Measurements from ENCODE around the gene PCDHA13. TPM values are rescaled to one million over a fixed set of nuclear protein-coding genes. Genes with fewer than 3 reads are reported as not detected.

The PCDHA13 gene
- total RNA-seq, 4 donors from 2014 or later, result 0.27 to 3.3 TPM; not detected in 2

DNA sequence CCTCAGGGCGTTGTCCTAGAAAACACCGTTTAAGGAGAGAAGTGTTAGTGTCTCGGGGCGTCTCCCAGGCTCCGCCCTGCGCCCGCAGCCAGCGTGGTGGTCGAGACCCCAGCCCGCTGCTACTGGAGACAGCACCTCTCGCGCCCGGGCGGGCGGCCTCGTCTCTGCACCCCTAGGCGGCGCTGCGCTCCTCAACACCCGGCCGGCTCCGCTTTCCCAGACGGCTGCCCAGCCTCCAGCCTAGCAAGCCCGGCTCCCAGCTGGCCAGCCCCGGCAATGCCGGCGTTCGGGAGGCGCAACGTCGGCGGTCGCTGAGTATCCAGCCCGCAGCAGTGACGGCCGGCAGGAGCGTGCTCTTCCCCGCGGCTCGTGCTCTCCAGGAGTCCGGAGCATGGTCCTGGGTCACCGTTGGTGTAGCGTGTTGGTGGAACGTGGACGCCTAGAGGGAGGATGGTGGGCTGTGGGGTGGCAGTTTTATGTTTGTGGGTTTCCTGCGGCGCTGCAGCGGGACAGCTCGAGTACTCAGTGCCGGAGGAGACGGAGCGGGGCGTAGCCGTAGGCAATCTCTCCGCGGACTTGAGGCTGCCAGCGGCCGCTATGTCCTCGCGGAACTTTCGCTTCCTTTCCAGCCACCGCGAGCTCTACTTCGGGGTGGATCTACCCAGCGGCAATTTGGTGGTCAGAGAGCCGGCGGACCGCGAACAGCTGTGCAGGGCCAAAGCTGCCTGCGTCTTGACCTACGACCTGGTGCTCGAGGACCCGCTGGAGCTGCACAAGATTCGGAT is 44.7 kb downstream of the PCDHA13 start:
- Histone ChIP-seq H3K4me1 (peaks cover 0 to 9% (median 0%) of the 10 kb centered on the region in 4 donors), H3K36me3 (no peaks in the 10 kb centered on the region), H3K4me3 (peak overlapping the region; percentile 29 to 50 (median 37)), H3K27ac (peak overlapping the region in 2 of 4 donors; percentile 9), H3K27me3 (no peaks in the 10 kb centered on the region), H3K9me3 (peaks cover 0 to 4% (median 0%) of the 10 kb centered on the region in 4 donors)
- DNase-seq, result peak; percentile 18 to 70 (median 64)
- TF ChIP-seq, protein P1, sequence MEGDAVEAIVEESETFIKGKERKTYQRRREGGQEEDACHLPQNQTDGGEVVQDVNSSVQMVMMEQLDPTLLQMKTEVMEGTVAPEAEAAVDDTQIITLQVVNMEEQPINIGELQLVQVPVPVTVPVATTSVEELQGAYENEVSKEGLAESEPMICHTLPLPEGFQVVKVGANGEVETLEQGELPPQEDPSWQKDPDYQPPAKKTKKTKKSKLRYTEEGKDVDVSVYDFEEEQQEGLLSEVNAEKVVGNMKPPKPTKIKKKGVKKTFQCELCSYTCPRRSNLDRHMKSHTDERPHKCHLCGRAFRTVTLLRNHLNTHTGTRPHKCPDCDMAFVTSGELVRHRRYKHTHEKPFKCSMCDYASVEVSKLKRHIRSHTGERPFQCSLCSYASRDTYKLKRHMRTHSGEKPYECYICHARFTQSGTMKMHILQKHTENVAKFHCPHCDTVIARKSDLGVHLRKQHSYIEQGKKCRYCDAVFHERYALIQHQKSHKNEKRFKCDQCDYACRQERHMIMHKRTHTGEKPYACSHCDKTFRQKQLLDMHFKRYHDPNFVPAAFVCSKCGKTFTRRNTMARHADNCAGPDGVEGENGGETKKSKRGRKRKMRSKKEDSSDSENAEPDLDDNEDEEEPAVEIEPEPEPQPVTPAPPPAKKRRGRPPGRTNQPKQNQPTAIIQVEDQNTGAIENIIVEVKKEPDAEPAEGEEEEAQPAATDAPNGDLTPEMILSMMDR (IDR thresholded peaks at IDR 0.05), result peak in 4 of 6 experiments; percentile 5 to 42 (median 31)
- no peak for TF ChIP-seq POLR2A (IDR thresholded peaks at IDR 0.05)

DNA sequence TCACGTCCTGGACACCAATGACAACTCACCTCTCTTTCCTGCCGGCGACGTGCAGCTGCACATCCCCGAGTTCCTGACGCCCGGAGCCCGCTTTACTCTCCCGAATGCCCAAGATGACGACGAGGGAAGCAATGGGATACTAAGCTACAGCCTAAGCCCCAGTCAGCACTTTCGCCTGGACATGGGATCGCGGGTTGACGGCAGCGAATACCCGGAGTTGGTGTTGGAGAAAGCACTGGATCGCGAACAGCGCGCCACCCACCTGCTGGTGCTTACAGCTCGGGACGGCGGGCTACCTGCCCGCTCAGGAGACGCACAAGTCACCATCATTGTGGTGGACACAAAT is 45.3 kb downstream of the PCDHA13 start:
- Histone ChIP-seq H3K4me3 (peak overlapping the region; percentile 29 to 50 (median 37)), H3K9me3 (peaks cover 0 to 4% (median 0%) of the 10 kb centered on the region in 4 donors), H3K27ac (peak overlapping the region in 1 of 4 donors; percentile 9), H3K27me3 (no peaks in the 10 kb centered on the region), H3K4me1 (peaks cover 0 to 9% (median 0%) of the 10 kb centered on the region in 4 donors), H3K36me3 (no peaks in the 10 kb centered on the region)
- TF ChIP-seq, protein P1 (IDR thresholded peaks at IDR 0.05), result no peak
- TF ChIP-seq POLR2A (IDR thresholded peaks at IDR 0.05), result no peak
- DNase-seq, result no peak

Other genes starting within 250 kb of the PCDHA13 start
- gene CD14, start 248.9 kb upstream of the PCDHA13 start, total RNA-seq, result 10 to 100 TPM in 2 of 4 donors, 1 to 10 TPM in 2; 3.3 to 16.0 (median 7.4) TPM
- 10 to 100 TPM; 21.9 to 90.9 (median 42.2) TPM for gene TMCO6, start 242.7 kb upstream of the PCDHA13 start, total RNA-seq
- gene NDUFA2, start 234.5 kb upstream of the PCDHA13 start, total RNA-seq, result 10 to 100 TPM; 51.2 to 90.2 (median 69.6) TPM
- 100 to 1,000 TPM in 1 of 4 donors, 10 to 100 TPM in 3; 40.5 to 167 (median 82.8) TPM for gene IK, start 234.3 kb upstream of the PCDHA13 start, total RNA-seq
- gene WDR55, start 217.2 kb upstream of the PCDHA13 start, total RNA-seq, result 10 to 100 TPM; 31.3 to 66.8 (median 39.7) TPM
- 1 to 10 TPM in 3 of 4 donors, not detected in 1; 3.7 to 5.0 (median 3.8) TPM for gene DND1, start 208.5 kb upstream of the PCDHA13 start, total RNA-seq
- 10 to 100 TPM; 24.3 to 55.3 (median 46.1) TPM for gene HARS1, start 190.8 kb upstream of the PCDHA13 start, total RNA-seq
- 10 to 100 TPM; 21.5 to 49.6 (median 42.4) TPM for gene HARS2, start 190.7 kb upstream of the PCDHA13 start, total RNA-seq
- gene ZMAT2, start 181.7 kb upstream of the PCDHA13 start, total RNA-seq, result 10 to 100 TPM; 17.3 to 21.7 (median 21.1) TPM
- not detected for gene PCDHA1, start 96.0 kb upstream of the PCDHA13 start, total RNA-seq
- gene PCDHA2, start 87.3 kb upstream of the PCDHA13 start, total RNA-seq, result not detected
- under 1 TPM in 1 of 4 donors, not detected in 3; 0.27 TPM for gene PCDHA3, start 81.1 kb upstream of the PCDHA13 start, total RNA-seq
- gene PCDHA4, start 75.1 kb upstream of the PCDHA13 start, total RNA-seq, result 1 to 10 TPM in 1 of 4 donors, under 1 TPM in 1, not detected in 2; 0.54 to 2.6 TPM
- under 1 TPM in 3 of 4 donors, not detected in 1; 0.27 to 0.88 (median 0.38) TPM for gene PCDHA5, start 60.5 kb upstream of the PCDHA13 start, total RNA-seq
- under 1 TPM in 3 of 4 donors, not detected in 1; 0.35 to 0.57 (median 0.54) TPM for gene PCDHA6, start 54.2 kb upstream of the PCDHA13 start, total RNA-seq
- gene PCDHA7, start 47.9 kb upstream of the PCDHA13 start, total RNA-seq, result 1 to 10 TPM in 2 of 4 donors, under 1 TPM in 1, not detected in 1; 0.27 to 1.7 (median 1.2) TPM
- gene PCDHA8, start 40.9 kb upstream of the PCDHA13 start, total RNA-seq, result 1 to 10 TPM in 1 of 4 donors, not detected in 3; 5.0 TPM
- gene PCDHA9, start 33.7 kb upstream of the PCDHA13 start, total RNA-seq, result under 1 TPM in 1 of 4 donors, not detected in 3; 0.83 TPM
- gene PCDHA10, start 26.2 kb upstream of the PCDHA13 start, total RNA-seq, result 1 to 10 TPM in 1 of 4 donors, under 1 TPM in 3; 0.38 to 5.8 (median 0.46) TPM
- 1 to 10 TPM in 1 of 4 donors, under 1 TPM in 3; 0.27 to 5.8 (median 0.40) TPM for gene PCDHA11, start 13.2 kb upstream of the PCDHA13 start, total RNA-seq
- gene PCDHA12, start 6.8 kb upstream of the PCDHA13 start, total RNA-seq, result 1 to 10 TPM in 1 of 4 donors, under 1 TPM in 2, not detected in 1; 0.27 to 1.1 (median 0.83) TPM
- 1 to 10 TPM in 1 of 4 donors, under 1 TPM in 1, not detected in 2; 0.54 to 2.5 TPM for gene PCDHAC1, start 44.2 kb downstream of the PCDHA13 start, total RNA-seq
- gene PCDHAC2, start 84.4 kb downstream of the PCDHA13 start, total RNA-seq, result 1 to 10 TPM in 1 of 4 donors, under 1 TPM in 3; 0.18 to 1.7 (median 0.43) TPM
- gene PCDHB1, start 169.2 kb downstream of the PCDHA13 start, total RNA-seq, result not detected
- 1 to 10 TPM in 1 of 4 donors, under 1 TPM in 3; 0.35 to 1.3 (median 0.65) TPM for gene PCDHB2, start 212.5 kb downstream of the PCDHA13 start, total RNA-seq
- gene PCDHB3, start 218.3 kb downstream of the PCDHA13 start, total RNA-seq, result 1 to 10 TPM in 2 of 4 donors, under 1 TPM in 1, not detected in 1; 0.70 to 4.1 (median 1.1) TPM
- gene PCDHB4, start 239.7 kb downstream of the PCDHA13 start, total RNA-seq, result 1 to 10 TPM in 2 of 4 donors, under 1 TPM in 1, not detected in 1; 0.80 to 6.6 (median 1.2) TPM